H9 (cell line): ENCODE results near the gene GALNT2. TPM values are rescaled to one million over a fixed set of nuclear protein-coding genes. Genes with fewer than 3 reads are reported as not detected.

Source experiments
- DNase-seq: peaks from one replicate; pipeline ENCODE4 v3.0.0-alpha.2; 2017
- H2AFZ ChIP-seq: one replicate; pipeline ENCODE4 v1.6.1; 2013; ENCODE audit warnings: mild to moderate bottlenecking, low read length, control low read depth, moderate library complexity
- H2AK5ac ChIP-seq: 2 replicates; pipeline ENCODE4 v1.6.1; 2013; ENCODE audit warnings: low read length, control low read depth, mixed read lengths; ENCODE audit not compliant: insufficient read length
- H2BK120ac ChIP-seq: one replicate; pipeline ENCODE4 v1.6.1; 2013; ENCODE audit warnings: low read depth, mild to moderate bottlenecking, low read length, control low read depth, inconsistent platforms; ENCODE audit not compliant: poor library complexity, severe bottlenecking
- H2BK12ac ChIP-seq: 2 replicates; pipeline ENCODE4 v1.6.1; 2013; ENCODE audit warnings: low read length, control low read depth, mixed read lengths, low read depth; ENCODE audit not compliant: insufficient read length
- H2BK15ac ChIP-seq: 2 replicates; pipeline ENCODE4 v1.6.1; 2013; ENCODE audit warnings: low read depth, low read length, control low read depth
- H2BK20ac ChIP-seq: one replicate; pipeline ENCODE4 v1.6.1; 2013; ENCODE audit warnings: low read depth, mild to moderate bottlenecking, low read length, control low read depth, inconsistent platforms; ENCODE audit not compliant: poor library complexity, severe bottlenecking
- H2BK5ac ChIP-seq: 2 replicates; pipeline ENCODE4 v1.6.1; 2013; ENCODE audit warnings: low read length, control low read depth, mixed read lengths; ENCODE audit not compliant: insufficient read length
- H3K14ac ChIP-seq: 2 replicates; pipeline ENCODE4 v1.6.1; 2013; ENCODE audit warnings: low read length, control low read depth; ENCODE audit not compliant: insufficient read depth
- H3K18ac ChIP-seq: 2 replicates; pipeline ENCODE4 v1.6.1; 2013; ENCODE audit warnings: low read depth, mild to moderate bottlenecking, mixed read lengths, low read length, control low read depth; ENCODE audit not compliant: insufficient read length
- H3K23ac ChIP-seq: 2 replicates; pipeline ENCODE4 v1.6.1; 2013; ENCODE audit warnings: low read length, control low read depth, mixed read lengths, low read depth; ENCODE audit not compliant: insufficient read length
- H3K23me2 ChIP-seq: 2 replicates; pipeline ENCODE4 v1.6.1; 2013; ENCODE audit warnings: low read depth, mild to moderate bottlenecking, mixed read lengths, low read length, control low read depth; ENCODE audit not compliant: insufficient read length, poor library complexity, severe bottlenecking
- H3K27ac ChIP-seq: 2 replicates; pipeline ENCODE4 v1.5.1; 2013; ENCODE audit warnings: low read length, control low read depth, mixed read lengths, low read depth; ENCODE audit not compliant: insufficient read length
- H3K27me3 ChIP-seq: 2 replicates; pipeline ENCODE4 v1.6.1; 2013; ENCODE audit warnings: low read length, control low read depth, inconsistent platforms; ENCODE audit not compliant: insufficient read depth
- H3K4ac ChIP-seq: 2 replicates; pipeline ENCODE4 v1.6.1; 2013; ENCODE audit warnings: low read depth, mild to moderate bottlenecking, control low read depth, inconsistent platforms, low read length, moderate library complexity
- H3K4me1 ChIP-seq: 2 replicates; pipeline ENCODE4 v1.6.1; 2013; ENCODE audit warnings: low read length, control low read depth, inconsistent platforms; ENCODE audit not compliant: insufficient read depth
- H3K4me2 ChIP-seq: 2 replicates; pipeline ENCODE4 v1.6.1; 2013; ENCODE audit warnings: low read length, control low read depth, mixed read lengths; ENCODE audit not compliant: insufficient read length, insufficient read depth
- H3K56ac ChIP-seq: 2 replicates; pipeline ENCODE4 v1.6.1; 2013; ENCODE audit warnings: low read depth, mild to moderate bottlenecking, mixed read lengths, low read length, control low read depth; ENCODE audit not compliant: insufficient read length
- H3K79me1 ChIP-seq: 2 replicates; pipeline ENCODE4 v1.6.1; 2013; ENCODE audit warnings: low read depth, mild to moderate bottlenecking, moderate library complexity, low read length, control low read depth, inconsistent platforms; ENCODE audit not compliant: insufficient read depth, poor library complexity, severe bottlenecking
- H3K79me2 ChIP-seq: 2 replicates; pipeline ENCODE4 v1.6.1; 2013; ENCODE audit warnings: low read length, control low read depth, inconsistent platforms; ENCODE audit not compliant: insufficient read depth
- H3K9ac ChIP-seq: 2 replicates; pipeline ENCODE4 v1.6.1; 2013; ENCODE audit warnings: low read length, control low read depth, mixed read lengths; ENCODE audit not compliant: insufficient read length; ENCODE audit errors: extremely low read depth
- H3K9me3 ChIP-seq: one replicate; pipeline ENCODE4 v1.6.1; 2013; ENCODE audit warnings: low read depth, low read length, inconsistent platforms; ENCODE audit not compliant: control insufficient read depth
- H3T11ph ChIP-seq: one replicate; pipeline ENCODE4 v1.6.1; 2013; ENCODE audit warnings: mild to moderate bottlenecking, low read length, control low read depth, inconsistent platforms
- H4K20me1 ChIP-seq: one replicate; pipeline ENCODE4 v1.6.1; 2013; ENCODE audit not compliant: control insufficient read depth, insufficient read length, insufficient read depth
- H4K5ac ChIP-seq: 2 replicates; pipeline ENCODE4 v1.6.1; 2013; ENCODE audit warnings: low read depth, mild to moderate bottlenecking, mixed read lengths, low read length, control low read depth; ENCODE audit not compliant: insufficient read length
- H4K8ac ChIP-seq: replicated peaks from 2 replicates; pipeline ENCODE4 v1.6.1; 2013; ENCODE audit warnings: low read length, control low read depth, mixed read lengths, low read depth; ENCODE audit not compliant: insufficient read length
- H4K91ac ChIP-seq: 2 replicates; pipeline ENCODE4 v1.6.1; 2013; ENCODE audit warnings: low read depth, mild to moderate bottlenecking, moderate library complexity, mixed read lengths, low read length, control low read depth; ENCODE audit not compliant: insufficient read length
- H3K27ac Mint-ChIP-seq, 3 experiments: 2 replicates in 2 of 3; 3 replicates in 1 of 3; pipeline ENCODE4 v1.8.0; 2020 to 2021; ENCODE audit warnings: mixed read lengths in 3 of 3, mild to moderate bottlenecking in 1 of 3, moderate library complexity in 1 of 3
- H3K27me3 Mint-ChIP-seq: 2 replicates; pipeline ENCODE4 v1.8.0; 2021; ENCODE audit warnings: low read depth, mild to moderate bottlenecking, moderate library complexity, mixed read lengths
- H3K36me3 Mint-ChIP-seq, 3 experiments: 2 replicates in 2 of 3; 3 replicates in 1 of 3; pipeline ENCODE4 v1.8.0; 2020 to 2021; ENCODE audit warnings: low read depth in 3 of 3, mixed read lengths in 3 of 3; ENCODE audit not compliant: insufficient read depth in 1 of 3
- H3K4me1 Mint-ChIP-seq, 2 experiments: 2 replicates each; pipeline ENCODE4 v1.8.0; 2020; ENCODE audit warnings: mixed read lengths in 2 of 2
- H3K4me3 Mint-ChIP-seq, 2 experiments: 2 replicates in 1 of 2; 3 replicates in 1 of 2; pipeline ENCODE4 v1.8.0; 2020 to 2021; ENCODE audit warnings: mild to moderate bottlenecking in 2 of 2, mixed read lengths in 2 of 2, moderate library complexity in 1 of 2
- H3K9me3 Mint-ChIP-seq, 2 experiments: 2 replicates in 1 of 2; 3 replicates in 1 of 2; pipeline ENCODE4 v1.8.0; 2020; ENCODE audit warnings: mild to moderate bottlenecking in 2 of 2, mixed read lengths in 2 of 2, moderate library complexity in 1 of 2
- WGBS: extraction: QIAGEN DNeasy Blood & Tissue Kit; methylation state at CpG from one replicate; pipeline ENCODE4 v1.1.7; 2013; ENCODE audit warnings: missing lambda C conversion rate, low lambda C conversion rate, mixed read lengths; ENCODE audit not compliant: insufficient read length; ENCODE audit errors: extremely low coverage; 5-methylcytosine and 5-hydroxymethylcytosine counted together
- total RNA-seq: library from RNA; stranded (reverse); gene quantifications from 2 replicates; pipeline ENCODE4 v1.2.1, GENCODE V29; 2021
- TF ChIP-seq, protein P1 (sequence below): fragments of 200-600 bp; sonication (generic); conservative IDR thresholded peaks from 3 replicates; pipeline ENCODE4 v1.8.0; 2021; ENCODE audit warnings: antibody characterized with exemption, mild to moderate bottlenecking

GALNT2 gene
- total RNA-seq, 1 experiment from 2014 or later = 57.6 TPM

DNA sequence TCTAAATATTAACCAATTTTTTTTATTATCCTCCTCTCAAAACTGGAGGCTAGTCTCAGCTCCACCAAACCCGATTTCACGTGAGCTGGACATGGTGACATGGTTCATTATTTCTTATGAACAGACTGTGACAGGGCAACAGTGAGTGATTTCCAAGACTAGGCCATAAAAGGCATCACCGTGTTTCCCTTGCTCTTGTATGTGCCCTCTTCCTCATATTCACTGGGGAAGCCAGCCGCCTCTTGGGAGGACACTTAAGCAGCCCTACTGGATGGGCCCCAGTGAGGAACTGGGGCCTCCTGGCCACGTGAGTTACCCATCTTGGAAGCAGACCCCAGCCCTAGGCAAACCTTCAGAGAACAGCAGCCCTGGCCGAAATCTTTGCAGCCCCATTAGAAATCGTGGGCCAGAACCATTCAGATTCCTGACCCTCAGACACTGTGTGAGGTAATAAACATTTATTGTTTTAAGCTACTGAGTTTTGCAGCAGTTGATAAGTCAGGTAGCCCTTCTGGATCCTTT lies 105.0 kb downstream of the GALNT2 start:
- Mint-ChIP-seq H3K9me3 (peaks cover 0 to 5% of the 10 kb centered on the region in 2 experiments; a peak in 2 of 5 replicates), H3K4me3 (no peak overlapping the region), H3K27ac (0 out of 7 replicates have a peak overlapping the region, but pooled peaks of 1 of the 3 experiments have one; percentile 25), H3K27me3 (no peaks in the 10 kb centered on the region), H3K36me3 (peaks cover 0 to 2% (median 0%) of the 10 kb centered on the region in 3 experiments; a peak in 2 of 7 replicates), H3K4me1 (peaks cover 41 to 58% of the 10 kb centered on the region in 2 experiments)
- Histone ChIP-seq H3K23ac (no peak overlapping the region), H3K56ac (no peak overlapping the region), H3K4ac (no peak overlapping the region), H3K27ac (no peak overlapping the region), H3T11ph (no peak overlapping the region), H4K8ac (no peak overlapping the region), H4K91ac (no peak overlapping the region), H3K23me2 (no peaks in the 10 kb centered on the region), H2AFZ (no peak overlapping the region), H3K79me1 (peaks cover 3% of the 10 kb centered on the region), H3K9ac (no peak overlapping the region), H2BK12ac (no peak overlapping the region), H3K27me3 (no peaks in the 10 kb centered on the region), H3K18ac (no peak overlapping the region), H4K20me1 (no peaks in the 10 kb centered on the region), H3K4me1 (peaks cover 9% of the 10 kb centered on the region), H4K5ac (no peak overlapping the region), H2BK120ac (no peak overlapping the region), H3K4me2 (no peak overlapping the region), H2BK15ac (no peak overlapping the region), H3K9me3 (no peaks in the 10 kb centered on the region), H3K14ac (no peak overlapping the region), H2AK5ac (no peak overlapping the region), H3K79me2 (peaks cover 2% of the 10 kb centered on the region; the same call in 1 of the 2 replicates), H2BK5ac (no peak overlapping the region), H2BK20ac (no peak overlapping the region)
- TF ChIP-seq, protein P1, sequence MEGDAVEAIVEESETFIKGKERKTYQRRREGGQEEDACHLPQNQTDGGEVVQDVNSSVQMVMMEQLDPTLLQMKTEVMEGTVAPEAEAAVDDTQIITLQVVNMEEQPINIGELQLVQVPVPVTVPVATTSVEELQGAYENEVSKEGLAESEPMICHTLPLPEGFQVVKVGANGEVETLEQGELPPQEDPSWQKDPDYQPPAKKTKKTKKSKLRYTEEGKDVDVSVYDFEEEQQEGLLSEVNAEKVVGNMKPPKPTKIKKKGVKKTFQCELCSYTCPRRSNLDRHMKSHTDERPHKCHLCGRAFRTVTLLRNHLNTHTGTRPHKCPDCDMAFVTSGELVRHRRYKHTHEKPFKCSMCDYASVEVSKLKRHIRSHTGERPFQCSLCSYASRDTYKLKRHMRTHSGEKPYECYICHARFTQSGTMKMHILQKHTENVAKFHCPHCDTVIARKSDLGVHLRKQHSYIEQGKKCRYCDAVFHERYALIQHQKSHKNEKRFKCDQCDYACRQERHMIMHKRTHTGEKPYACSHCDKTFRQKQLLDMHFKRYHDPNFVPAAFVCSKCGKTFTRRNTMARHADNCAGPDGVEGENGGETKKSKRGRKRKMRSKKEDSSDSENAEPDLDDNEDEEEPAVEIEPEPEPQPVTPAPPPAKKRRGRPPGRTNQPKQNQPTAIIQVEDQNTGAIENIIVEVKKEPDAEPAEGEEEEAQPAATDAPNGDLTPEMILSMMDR = no peak
- peak; percentile 15 for DNase-seq
- WGBS = no CpG with 5 or more reads among the region's 7 CpGs
